A549 (cell line): Measurements from ENCODE around the gene YPEL1. TPM values are rescaled to one million over a fixed set of nuclear protein-coding genes. Genes with fewer than 3 reads are reported as not detected.

Experiments
- ATAC-seq, 2 experiments: fragments of 200-7000 bp in 1 of 2; fragments of >200 bp in 1 of 2; cut with Nextera tagmentation in 1 of 2; cut with Tn5 transposase in 1 of 2; 3 replicates each; pipeline versions ENCODE4 v1.8.0 to v1.9.1; 2018 to 2020; ENCODE audit warnings: mild to moderate bottlenecking in 1 of 2, moderate library complexity in 1 of 2
- CTCF ChIA-PET: fragments of 300-600 bp; sonication (Branson Sonifier 250); formaldehyde crosslinking; extraction: SDS; loops from one replicate; lab custom pipeline; 2021; ENCODE audit warnings: antibody characterized with exemption, inconsistent platforms; lab: Yijun Ruan, JAX
- POLR2A ChIA-PET: fragments of 350-600 bp; formaldehyde crosslinking; extraction: SDS; loops from one replicate; lab custom pipeline; 2021; ENCODE audit warnings: antibody characterized with exemption, inconsistent platforms; lab: Yijun Ruan, JAX
- DNase-seq, 2 experiments: peaks; one replicate each; pipeline versions ENCODE4 v3.0.0 to v3.0.0-alpha.2; 2011 to 2016; ENCODE audit warnings: low read depth in 1 of 2, low spot score in 1 of 2
- FAIRE-seq: peaks from 2 replicates; lab custom pipeline; 2011; peaks lifted over from hg19 to GRCh38; lab: Jason Lieb, UNC
- H3K27ac ChIP-seq, 2 experiments: fragments of >200 bp; sonication (Bioruptor Twin); formaldehyde crosslinking; 3 replicates each; pipeline ENCODE4 v1.5.1; 2016 to 2017
- H3K4me1 ChIP-seq: fragments of >200 bp; sonication (Bioruptor Twin); formaldehyde crosslinking; 3 replicates; pipeline ENCODE4 v1.6.1; 2016
- H3K4me2 ChIP-seq: fragments of >200 bp; sonication (Bioruptor Twin); formaldehyde crosslinking; 3 replicates; pipeline ENCODE4 v1.6.1; 2016
- H3K4me3 ChIP-seq: fragments of >200 bp; sonication (Bioruptor Twin); formaldehyde crosslinking; 3 replicates; pipeline ENCODE4 v1.5.1; 2016
- H3K9me3 ChIP-seq: fragments of >200 bp; sonication (Bioruptor Twin); formaldehyde crosslinking; 3 replicates; pipeline ENCODE4 v1.6.1; 2016
- ATOH8 ChIP-seq: fragments of 250-450 bp; sonication (Bioruptor Pico); IDR thresholded peaks from 2 replicates; pipeline ENCODE4 v1.5.0; 2020; ENCODE audit warnings: low read depth, mild to moderate bottlenecking, moderate library complexity
- BCL3 ChIP-seq: fragments of >200 bp; sonication (Bioruptor Twin); formaldehyde crosslinking; IDR thresholded peaks from 3 replicates; pipeline ENCODE4 v1.6.1; 2016
- CEBPB ChIP-seq, 2 experiments: fragments of >200 bp in 1 of 2; sonication (Bioruptor Twin) in 1 of 2; formaldehyde crosslinking in 1 of 2; IDR thresholded peaks; 2 replicates each; pipeline ENCODE4 v1.6.1; 2012 to 2016
- FOSL2 ChIP-seq, 2 experiments: fragments of 450-650 bp in 1 of 2; fragments of >200 bp in 1 of 2; sonication (Bioruptor Twin) in 1 of 2; formaldehyde crosslinking; IDR thresholded peaks; 2 replicates each; pipeline versions ENCODE4 v1.5.0 to v1.6.1; 2016 to 2020; ENCODE audit warnings: mild to moderate bottlenecking in 1 of 2, moderate library complexity in 1 of 2
- GATA3 ChIP-seq: IDR thresholded peaks from 2 replicates; pipeline ENCODE4 v1.6.1; 2012; ENCODE audit warnings: borderline replicate concordance
- HOXB13 ChIP-seq: fragments of 250-450 bp; sonication (Bioruptor Pico); IDR thresholded peaks from 2 replicates; pipeline ENCODE4 v1.5.0; 2020; ENCODE audit warnings: low read depth, mild to moderate bottlenecking, moderate library complexity
- HOXB5 ChIP-seq: fragments of 250-450 bp; sonication (Bioruptor Pico); IDR thresholded peaks from 2 replicates; pipeline ENCODE4 v1.5.0; 2020; ENCODE audit warnings: mild to moderate bottlenecking, moderate library complexity
- JUNB ChIP-seq: fragments of >200 bp; sonication (Bioruptor Twin); formaldehyde crosslinking; IDR thresholded peaks from 2 replicates; pipeline ENCODE4 v1.6.1; 2016
- MAFK ChIP-seq: fragments of 450-650 bp; IDR thresholded peaks from 2 replicates; pipeline ENCODE4 v1.6.1; 2014; ENCODE audit not compliant: partially characterized antibody
- MYC ChIP-seq: IDR thresholded peaks from 2 replicates; pipeline ENCODE4 v1.6.1; 2012; ENCODE audit warnings: mild to moderate bottlenecking, inconsistent platforms, low read length, improper control_type of control experiment, borderline replicate concordance
- NFE2L2 ChIP-seq: fragments of 150-350 bp; conservative IDR thresholded peaks from 2 replicates; pipeline ENCODE4 v1.6.1; 2014; ENCODE audit warnings: low read length
- PBX3 ChIP-seq: IDR thresholded peaks from 2 replicates; pipeline ENCODE4 v1.6.1; 2012
- RCOR1 ChIP-seq: fragments of 150-350 bp; IDR thresholded peaks from 2 replicates; pipeline ENCODE4 v1.6.1; 2014; ENCODE audit warnings: antibody characterized with exemption, low read length, low read depth
- RFX5 ChIP-seq: fragments of 450-650 bp; IDR thresholded peaks from 2 replicates; pipeline ENCODE4 v1.7.1; 2014; ENCODE audit warnings: antibody characterized with exemption, mild to moderate bottlenecking, moderate library complexity
- SMC3 ChIP-seq: fragments of >200 bp; sonication (Bioruptor Twin); formaldehyde crosslinking; IDR thresholded peaks from 3 replicates; pipeline ENCODE4 v1.6.1; 2018; ENCODE audit warnings: inconsistent platforms
- TFCP2L1 ChIP-seq: fragments of 250-450 bp; sonication (Bioruptor Pico); IDR thresholded peaks from 2 replicates; pipeline ENCODE4 v1.5.0; 2021; ENCODE audit warnings: mild to moderate bottlenecking
- ZFP36 ChIP-seq: fragments of 450-650 bp; IDR thresholded peaks from 2 replicates; pipeline ENCODE4 v1.6.1; 2014; ENCODE audit warnings: borderline replicate concordance; ENCODE audit not compliant: partially characterized antibody
- whole genome bisulfite sequencing: methylation state at CpG from one replicate; pipeline ENCODE4 v1.1.6; 2017; ENCODE audit errors: missing lambda C conversion rate; 5-methylcytosine and 5-hydroxymethylcytosine counted together
- polyA plus RNA-seq, 4 experiments: library from polyadenylated mRNA; depleted of rRNA in 3 of 4; stranded (reverse); fragments of >200 nt; fragmentation: RNase III in 1 of 4; extraction: RNeasy Plus Mini Kit Qiagen cat#74134 plus additional on column Dnase treatment in 1 of 4; gene quantifications; 2 replicates in 3 of 4; 3 replicates in 1 of 4; pipeline ENCODE4 v1.2.3, GENCODE V29; 2011 to 2017

Gene YPEL1
- polyA plus RNA-seq, 2 of the 4 experiments (the other 2 are of a cell fraction) = 0.22 to 0.59 TPM

DNA sequence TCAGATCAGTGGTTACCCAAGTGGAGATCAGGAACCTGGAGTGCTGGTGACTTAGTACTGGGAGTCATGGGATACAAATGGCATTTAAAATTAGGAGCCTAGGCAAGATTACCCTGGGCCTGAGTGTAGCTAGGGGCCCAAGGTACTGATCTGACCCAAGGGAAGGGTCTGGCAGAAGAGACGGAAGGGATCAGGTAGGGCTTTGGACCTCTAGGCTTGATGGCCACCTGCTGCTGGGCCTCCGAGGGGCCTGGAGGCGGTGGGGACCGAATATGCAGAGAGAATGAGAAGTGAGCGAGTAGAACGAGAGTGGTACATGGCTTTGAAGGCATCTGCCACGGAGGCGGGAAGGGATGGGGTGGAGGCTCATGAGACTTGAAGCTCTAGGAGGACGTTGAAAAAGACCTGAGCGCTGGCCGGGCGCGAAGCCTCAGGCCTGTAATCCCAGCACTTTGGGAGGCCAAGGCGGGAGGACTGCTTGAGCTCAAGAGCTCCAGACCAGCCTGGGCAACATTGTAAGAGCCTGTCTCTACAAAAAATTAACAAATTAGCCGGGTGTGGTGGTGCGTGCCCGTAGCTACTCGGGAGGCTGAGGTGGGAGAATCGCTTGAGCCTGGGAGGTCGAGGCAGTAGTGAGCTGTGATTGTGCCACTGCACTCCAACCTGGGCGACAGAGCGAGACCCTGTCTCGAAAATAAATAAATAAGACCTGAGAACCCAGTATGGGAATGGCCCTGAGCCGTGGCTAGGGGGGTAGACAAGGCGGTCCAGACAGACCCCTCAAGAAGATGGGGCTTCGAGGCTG is 70.3 kb downstream of the YPEL1 start:
- no peaks in the 10 kb centered on the region for H3K9me3 ChIP-seq
- ATAC-seq (peak in 1 of 2 experiments; percentile 6; a peak in 2 of 6 replicates), DNase-seq (no peak)
- peak overlapping the region; percentile 93 to 98 for H3K27ac ChIP-seq
- no peaks in the 10 kb centered on the region; the same call in 2 of the 3 replicates for H3K4me1 ChIP-seq
- TF ChIP-seq HOXB13 (CRISPR knock-in tag) = no peak
- TF ChIP-seq HOXB5 = no peak
- no peak for TF ChIP-seq NFE2L2
- no peak for TF ChIP-seq CEBPB (IDR thresholded peaks at IDR 0.05)
- TF ChIP-seq MYC = no peak
- TF ChIP-seq, all 56 proteins: peak for 0
- POLR2A ChIA-PET = interaction anchor here (0.6 to 2.1 kb wide), 2 partner anchors 36 to 49 kb away, joined by 3 to 4 read pairs; no protein-coding TSS in a partner anchor
- peak overlapping the region; percentile 81 for H3K4me3 ChIP-seq
- no peak for FAIRE-seq
- peak overlapping the region; percentile 85 for H3K4me2 ChIP-seq
- CTCF ChIA-PET = interaction anchor here (0.6 to 1.5 kb wide), 4 partner anchors 12 to 330 kb away, joined by 3 to 5 read pairs (median 4); partner anchors contain the start of gene SDF2L1
- 62% methylated on average over 26 of the region's 26 CpGs for WGBS

DNA sequence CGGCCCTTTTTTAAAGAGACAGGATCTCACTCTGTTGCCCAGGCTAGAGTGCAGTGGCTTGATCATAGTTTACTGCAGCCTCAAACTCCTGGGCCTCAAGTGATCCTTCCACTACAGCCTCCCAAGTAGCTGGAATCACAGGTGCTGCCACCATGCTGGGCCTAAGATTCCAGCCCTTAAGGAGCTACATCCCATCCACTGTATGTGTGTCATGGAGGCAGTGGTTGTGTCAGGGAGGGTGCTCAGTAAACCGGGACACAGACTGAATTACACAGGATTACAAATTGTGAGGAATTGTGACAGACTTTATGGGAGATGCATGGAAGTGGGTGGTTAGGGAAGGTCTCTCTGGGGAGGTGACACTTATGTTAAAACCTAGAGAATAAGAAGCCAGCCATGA is 71.9 kb downstream of the YPEL1 start:
- no peak for ATAC-seq
- FAIRE-seq = no peak
- Histone ChIP-seq H3K27ac (no peak overlapping the region), H3K9me3 (no peaks in the 10 kb centered on the region), H3K4me2 (no peak overlapping the region), H3K4me1 (no peaks in the 10 kb centered on the region; the same call in 2 of the 3 replicates)
- no peak for DNase-seq
- no peak for TF ChIP-seq BCL3
- TF ChIP-seq SMC3 = no peak
- TF ChIP-seq TFCP2L1 (CRISPR knock-in tag) = no peak
- TF ChIP-seq ATOH8 (CRISPR knock-in tag) = no peak
- no peak for TF ChIP-seq RCOR1
- no peak for TF ChIP-seq FOSL2 (IDR thresholded peaks at IDR 0.05)
- TF ChIP-seq FOSL2 (CRISPR knock-in tag; IDR thresholded peaks at IDR 0.05) = no peak
- TF ChIP-seq, all 56 proteins: peak for 0
- CTCF ChIA-PET = interaction anchor here (1.5 kb wide), 1 partner anchor 21 kb away, joined by 4 read pairs; the partner anchor contains the start of gene SDF2L1
- POLR2A ChIA-PET = no interaction called here
- 40% methylated on average over 2 of the region's 2 CpGs for WGBS
- H3K4me3 ChIP-seq = no peak overlapping the region

- FAIRE-seq (no peak), DNase-seq (no peak), ATAC-seq (no peak)
- no peak overlapping the region for H3K27ac ChIP-seq
- peaks cover 4% of the 10 kb centered on the region; the same call in 1 of the 3 replicates for H3K4me1 ChIP-seq
- WGBS = 85% methylated on average over 5 of the region's 5 CpGs
- ChIA-PET CTCF (no interaction called here), POLR2A (no interaction called here)
- H3K4me3 ChIP-seq = no peak overlapping the region
- no peak overlapping the region for H3K4me2 ChIP-seq
- no peaks in the 10 kb centered on the region for H3K9me3 ChIP-seq
- TF ChIP-seq ZFP36 = peak; percentile 7
- TF ChIP-seq BCL3 = no peak
- no peak for TF ChIP-seq JUNB
- TF ChIP-seq RFX5 = no peak
- no peak for TF ChIP-seq GATA3
- TF ChIP-seq MAFK = no peak
- no peak for TF ChIP-seq PBX3
These were observed 73.6 kb downstream of the YPEL1 start for GRCh38 chr22:21661991-21662390.
